Stimulated activated CD4-positive, alpha-beta T cell treated with anti-CD3 and anti-CD28 coated beads, Interleukin-1b, Interleukin-23, amount 100 ng/mL, for 24 hours (primary cell): ENCODE measurements around the gene SDF2L1.
"Not testable (repeated sequence)": the region's sequence is repeated elsewhere in the genome, so short reads cannot be mapped to it uniquely, and the experiment has no call there.

Source experiments
- DNase-seq, 4 experiments: peaks; one replicate each; pipeline ENCODE4 v3.0.0-alpha.2; 2020; ENCODE audit warnings: low read depth in 4 of 4, low spot score in 1 of 4

The SDF2L1 gene, protein sequence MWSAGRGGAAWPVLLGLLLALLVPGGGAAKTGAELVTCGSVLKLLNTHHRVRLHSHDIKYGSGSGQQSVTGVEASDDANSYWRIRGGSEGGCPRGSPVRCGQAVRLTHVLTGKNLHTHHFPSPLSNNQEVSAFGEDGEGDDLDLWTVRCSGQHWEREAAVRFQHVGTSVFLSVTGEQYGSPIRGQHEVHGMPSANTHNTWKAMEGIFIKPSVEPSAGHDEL

DNA sequence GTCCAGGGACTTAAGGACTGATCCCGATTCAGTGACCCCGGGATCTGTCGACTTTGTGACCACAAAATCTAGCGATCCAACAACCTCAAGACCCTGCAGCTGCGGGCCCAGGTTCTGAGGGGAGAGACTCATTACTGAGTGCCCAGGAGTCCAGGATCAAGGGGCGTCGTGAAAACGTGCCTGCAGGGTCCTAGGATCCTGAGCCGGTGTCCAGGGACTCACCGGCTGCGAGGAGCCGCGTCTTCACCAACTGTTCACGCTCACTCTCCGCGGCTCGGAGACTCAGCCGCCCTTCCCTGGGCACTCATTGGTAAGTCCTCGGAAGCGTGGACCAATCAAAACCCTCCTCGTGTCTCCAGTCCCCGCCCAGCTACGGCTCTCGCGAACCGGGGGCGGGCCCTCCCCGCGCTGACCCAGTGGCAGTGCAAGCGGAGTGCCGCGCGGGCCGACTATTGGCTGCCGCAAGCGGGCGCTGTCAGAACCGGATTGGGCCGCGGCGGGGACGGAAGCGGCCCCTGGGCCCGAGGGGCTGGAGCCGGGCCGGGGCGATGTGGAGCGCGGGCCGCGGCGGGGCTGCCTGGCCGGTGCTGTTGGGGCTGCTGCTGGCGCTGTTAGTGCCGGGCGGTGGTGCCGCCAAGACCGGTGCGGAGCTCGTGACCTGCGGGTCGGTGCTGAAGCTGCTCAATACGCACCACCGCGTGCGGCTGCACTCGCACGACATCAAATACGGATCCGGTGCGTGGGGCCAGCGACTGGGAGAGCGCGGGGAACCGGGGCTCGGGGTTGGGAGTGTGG, at the start of gene SDF2L1:
Gene SDF2L1 (plus strand): TSS at position 514 of the 795 bp plus-strand sequence. CDS start 35 bp downstream, at position 549.
- DNase-seq: peak; percentile 88 to 98 (median 93)

DNA sequence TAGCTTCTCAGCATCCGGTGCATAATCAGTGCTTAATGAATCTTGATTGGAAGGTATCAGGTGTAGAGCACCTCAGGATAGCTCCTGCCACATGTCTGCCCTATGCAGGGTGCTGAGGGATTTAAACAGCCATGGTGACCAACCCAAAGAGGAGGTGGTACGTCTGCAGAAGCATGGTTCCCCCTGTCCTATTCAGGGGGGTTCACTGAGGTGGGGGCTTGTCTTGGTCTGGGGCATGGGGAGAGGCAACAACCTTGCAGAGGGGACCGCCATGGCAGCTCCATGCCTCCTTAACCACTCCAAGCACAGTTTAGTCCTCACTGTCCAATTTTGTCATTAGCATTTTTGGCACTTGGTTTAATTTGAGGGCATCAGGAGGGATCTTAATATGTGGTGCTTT, 49.7 kb upstream of the SDF2L1 start:
- DNase-seq: no peak

DNA sequence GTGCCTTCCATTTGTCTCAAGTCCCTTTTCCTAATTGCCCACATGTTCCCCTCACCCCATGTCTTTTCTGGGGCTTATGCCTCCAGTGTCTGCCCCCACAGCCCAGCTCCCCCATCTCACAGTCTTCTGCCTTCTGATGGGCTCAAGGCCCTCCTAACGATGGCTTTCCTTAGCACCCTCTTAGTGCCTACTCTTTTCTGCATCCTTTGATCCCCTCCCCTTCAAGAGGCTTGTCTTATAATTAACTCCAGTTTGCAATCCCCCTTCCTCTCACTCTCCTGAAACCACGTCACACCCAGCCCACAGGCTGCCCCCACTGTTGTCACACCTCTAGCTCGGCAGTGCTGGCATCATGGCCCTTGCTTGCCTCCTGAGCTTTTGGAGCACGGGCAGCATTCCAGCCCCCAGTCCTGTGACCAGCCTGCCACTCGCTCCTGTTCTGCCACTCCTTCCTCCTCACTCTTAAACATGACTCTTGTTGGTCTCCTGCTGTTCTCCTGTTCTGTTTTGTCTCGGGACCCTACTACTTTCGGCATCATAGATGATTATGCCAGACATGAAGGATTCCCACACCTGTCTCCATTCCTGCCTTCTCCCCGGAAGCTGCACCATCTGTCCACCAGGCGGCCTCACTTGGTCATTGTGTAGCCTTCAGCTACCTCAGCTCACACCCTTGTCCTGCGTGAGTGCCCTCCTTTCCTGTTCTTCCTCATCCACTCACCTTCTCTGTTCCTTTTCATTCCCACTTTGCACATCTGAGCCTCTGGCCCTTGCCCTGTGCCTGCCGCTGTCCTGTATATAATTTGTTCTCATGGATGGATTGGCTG, 48.5 kb upstream of the SDF2L1 start:
- DNase-seq: no peak

DNA sequence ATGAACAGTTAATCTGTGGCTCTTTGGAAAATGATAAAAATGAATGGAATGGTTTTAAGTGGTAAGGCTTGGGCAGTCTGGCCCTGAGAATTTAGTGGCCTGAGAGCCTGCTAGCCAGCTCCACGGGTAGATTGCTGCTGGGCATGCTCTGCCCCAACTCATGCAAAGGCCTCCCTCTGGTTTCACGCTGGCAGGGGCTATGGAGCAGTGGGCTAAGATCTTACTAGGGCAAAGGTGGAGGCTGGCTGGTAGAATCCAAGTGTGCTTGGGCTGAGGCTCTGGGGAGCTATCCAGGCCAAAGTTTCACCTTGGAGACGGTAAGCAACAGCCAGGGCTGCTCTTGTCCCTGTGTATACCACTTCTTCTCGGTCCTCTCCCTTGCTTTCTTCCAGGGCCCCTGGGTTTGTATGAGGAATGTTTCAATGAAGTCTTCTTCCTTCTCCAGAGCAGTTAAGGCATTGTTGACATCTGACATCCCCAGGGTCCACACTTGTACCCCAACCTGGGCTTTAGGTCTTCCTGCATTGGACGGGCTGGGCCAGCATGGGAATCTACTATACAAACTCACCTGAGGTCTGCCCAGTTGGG, 47.1 kb upstream of the SDF2L1 start:
- no peak for DNase-seq

DNA sequence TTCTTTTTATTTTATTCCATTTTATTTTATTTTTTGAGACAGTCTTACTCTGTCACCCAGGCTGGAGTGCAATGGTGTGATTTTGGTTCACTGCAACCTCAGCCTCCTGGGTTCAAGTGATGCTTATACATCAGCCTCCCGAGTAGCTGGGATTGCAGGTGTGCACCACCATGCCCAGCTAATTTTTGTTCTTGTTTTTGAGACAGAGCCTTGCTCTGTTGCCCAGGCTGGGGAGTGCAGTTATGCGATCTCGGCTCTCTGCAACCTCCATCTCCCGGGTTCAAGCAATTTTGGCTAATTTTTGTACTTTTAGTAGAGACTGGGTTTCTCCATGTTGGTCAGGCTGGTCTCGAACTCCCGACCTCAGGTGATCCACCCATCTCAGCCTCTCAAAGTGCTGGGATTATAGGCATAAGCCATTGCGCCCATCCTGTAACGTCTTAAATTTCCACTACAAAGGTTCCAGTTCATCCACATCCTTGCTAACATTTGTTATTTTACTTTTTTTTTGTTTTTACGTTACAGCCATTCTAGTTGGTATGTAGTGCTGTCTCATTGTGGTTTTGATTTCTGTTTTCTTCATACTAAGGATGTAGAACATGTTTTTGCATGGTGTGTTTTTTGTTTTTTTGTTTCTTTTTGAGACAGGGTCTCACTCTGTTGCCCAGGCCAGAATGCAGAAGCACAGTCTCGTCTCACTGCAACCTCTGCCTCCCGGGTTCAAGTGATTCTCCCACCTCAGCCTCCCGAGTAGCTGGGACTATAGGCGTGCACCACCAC, 45.6 kb upstream of the SDF2L1 start:
- not testable (repeated sequence) for DNase-seq

DNA sequence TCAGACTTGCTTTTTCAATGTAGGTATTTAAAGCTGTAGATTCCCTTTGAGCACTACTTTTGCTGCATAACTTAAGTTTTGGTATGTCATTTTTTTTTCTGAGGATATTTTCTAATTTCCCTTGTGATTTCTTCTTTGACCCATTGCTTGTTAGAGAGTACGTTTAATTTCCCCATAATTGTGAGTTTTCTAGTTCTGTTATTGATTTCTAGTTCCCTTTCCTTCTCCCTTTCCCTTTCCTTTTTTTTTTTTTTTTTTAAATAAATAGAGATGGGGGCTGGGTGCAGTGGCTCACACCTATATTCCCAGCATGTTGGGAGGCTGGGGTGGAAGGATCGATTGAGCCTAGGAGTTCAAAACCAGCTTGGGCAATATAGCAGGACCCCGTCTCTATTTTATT, 43.8 kb upstream of the SDF2L1 start:
- DNase-seq: no peak

DNA sequence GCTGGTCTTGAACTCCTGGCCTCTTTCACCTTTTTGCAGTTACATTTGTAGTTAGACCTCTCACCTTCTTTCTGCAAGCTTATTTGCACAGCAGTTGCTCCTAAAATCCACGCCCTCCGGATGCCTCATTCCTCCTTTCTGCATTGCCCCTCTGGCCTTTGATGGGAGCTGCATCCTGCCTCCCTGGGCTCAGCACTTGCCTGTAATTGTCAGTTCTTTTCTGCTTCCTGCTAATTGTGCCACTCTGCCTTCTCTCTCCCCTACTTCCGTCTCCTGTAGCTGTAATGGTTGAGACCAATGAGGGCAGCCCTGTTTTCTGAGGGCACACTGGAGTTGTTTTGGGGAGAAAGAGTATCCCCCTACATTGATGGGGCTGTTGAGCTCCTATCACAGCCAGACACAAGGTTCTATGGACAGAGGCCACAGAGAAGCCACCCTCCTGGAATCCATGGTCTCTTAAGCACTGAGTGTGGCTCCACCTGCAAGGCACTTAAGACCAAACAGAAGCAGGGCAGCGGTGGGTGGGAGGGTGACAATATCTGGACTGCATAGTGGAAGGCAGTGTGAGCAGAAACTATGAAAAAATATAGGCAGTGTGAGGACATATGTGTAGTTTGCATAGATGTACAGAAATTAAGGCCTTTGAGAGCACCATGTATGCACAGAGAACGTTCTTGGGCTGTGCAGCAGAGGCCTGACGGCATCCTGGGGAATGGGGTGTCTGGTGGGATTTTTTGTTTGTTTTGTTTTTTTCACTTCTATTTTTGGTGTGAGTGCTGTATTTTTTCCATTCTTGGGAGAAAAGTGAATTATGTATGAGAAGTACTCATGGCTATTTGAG, 42.8 kb upstream of the SDF2L1 start:
- no peak for DNase-seq

DNA sequence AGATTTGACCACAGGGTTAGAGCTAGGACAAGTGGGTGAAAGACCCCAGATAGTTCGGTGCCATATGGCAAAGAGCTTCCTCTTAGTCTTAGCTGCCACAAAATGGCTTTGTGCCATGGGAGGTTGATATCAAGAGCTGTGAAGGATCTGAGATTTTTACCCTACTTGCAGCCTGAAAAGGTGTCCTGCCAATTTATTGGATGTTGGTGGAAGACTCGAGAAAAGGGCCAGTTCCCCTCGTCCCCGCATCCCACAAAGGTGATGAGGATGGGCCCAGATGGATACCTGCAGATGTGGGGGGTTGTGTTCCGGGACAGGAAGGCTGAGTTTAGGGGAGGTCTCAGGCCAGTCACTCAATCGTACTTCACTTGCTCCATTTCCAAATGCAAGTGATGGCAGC, 39.5 kb upstream of the SDF2L1 start:
- DNase-seq: no peak

DNA sequence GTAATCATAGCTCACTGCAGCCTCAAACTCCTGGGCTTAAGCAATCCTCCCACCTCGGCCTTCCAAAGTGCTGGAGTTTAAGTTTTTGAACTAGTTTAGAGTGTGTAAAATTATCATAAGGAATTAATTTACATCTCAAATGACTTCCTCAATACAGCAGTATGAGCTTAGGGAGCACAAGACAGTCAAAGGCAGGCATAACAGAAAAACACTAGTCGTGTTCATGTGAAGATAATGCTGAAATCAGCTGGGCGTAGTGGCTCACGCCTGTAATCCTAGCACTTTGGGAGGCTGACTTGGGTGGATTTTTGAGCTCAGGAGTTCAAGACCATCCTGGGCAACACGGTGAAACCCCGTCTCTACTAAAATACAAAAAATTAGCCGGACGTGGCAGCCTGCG, 38.1 kb upstream of the SDF2L1 start:
- no peak for DNase-seq

DNA sequence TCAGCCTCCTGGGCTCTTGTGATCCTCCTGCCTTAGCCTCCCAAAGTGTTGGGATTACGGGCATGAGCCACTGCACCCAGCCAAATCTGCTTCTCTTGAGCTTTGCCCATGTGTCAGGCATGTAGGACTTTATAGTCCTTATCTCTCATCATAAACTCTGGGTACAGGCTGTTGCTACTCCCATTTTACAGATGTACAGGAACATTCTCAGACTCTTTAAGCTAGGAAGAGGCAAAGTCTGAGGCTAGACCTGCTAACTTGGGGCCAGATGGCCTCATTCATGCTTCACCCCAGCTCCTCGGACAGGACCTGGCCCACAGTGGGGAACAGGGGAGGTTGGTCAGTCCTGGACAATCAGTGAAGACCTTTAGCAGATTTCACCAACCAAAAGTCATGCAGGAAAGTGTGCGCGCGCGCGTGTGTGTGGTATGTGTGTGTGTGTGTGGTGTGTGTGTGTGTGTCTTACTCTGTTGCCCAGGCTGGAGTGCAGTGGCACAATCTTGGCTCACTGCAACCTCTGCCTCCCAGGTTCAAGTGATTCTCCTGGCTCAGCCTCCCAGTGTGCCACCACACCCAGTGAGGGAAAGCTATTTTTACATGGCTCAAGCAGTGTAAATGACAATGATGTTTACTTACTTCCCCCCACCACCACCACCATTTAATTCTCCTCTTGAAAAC, 36.1 kb upstream of the SDF2L1 start:
- no peak for DNase-seq

DNA sequence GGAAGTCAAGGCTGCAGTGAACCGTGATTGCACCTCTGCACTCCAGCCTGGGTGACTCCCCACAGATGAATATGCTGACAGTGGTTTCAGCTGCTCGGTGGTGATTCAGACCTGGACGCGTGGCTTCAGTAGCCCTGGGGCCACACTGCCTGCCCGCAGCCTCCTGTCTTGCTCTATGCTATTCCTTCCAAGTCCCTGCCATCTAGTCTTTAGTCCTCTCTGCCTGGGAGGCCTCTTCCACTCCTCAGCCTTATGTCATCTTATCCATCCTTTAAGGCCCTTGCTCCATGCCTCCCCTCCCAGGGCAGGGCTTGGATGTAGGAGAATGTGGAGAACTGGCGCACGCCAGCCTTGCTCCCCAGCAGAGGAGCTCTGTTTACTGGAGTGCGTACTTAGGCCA, 35.3 kb upstream of the SDF2L1 start:
- no peak for DNase-seq

DNA sequence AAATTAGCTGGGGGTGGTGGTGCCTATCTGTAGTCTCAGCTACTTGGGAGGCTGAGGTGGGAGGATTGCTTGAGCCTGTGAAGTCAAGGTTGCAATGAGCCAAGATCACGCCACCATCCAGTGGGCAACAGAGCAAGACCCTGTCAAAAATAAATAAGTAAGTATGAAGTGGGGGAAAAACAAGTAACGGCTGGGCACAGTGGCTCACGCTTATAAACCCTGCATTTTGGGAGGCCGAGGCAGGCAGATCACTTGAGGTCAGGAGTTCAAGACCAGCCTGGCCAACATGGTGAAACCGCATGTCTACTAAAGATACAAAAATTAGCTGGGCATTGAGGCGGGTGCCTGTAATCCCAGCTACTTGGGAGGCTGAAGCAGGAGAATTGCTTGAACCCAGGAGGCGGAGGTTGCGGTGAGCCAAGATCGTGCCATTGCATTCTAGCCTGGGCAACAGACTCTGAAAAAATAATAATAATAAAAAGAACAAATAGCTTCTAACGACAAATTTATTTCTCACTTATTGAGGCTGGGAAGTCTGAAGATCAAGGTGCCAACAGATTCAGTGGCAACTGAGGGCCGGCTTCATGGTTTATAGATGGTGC, 32.4 kb upstream of the SDF2L1 start:
- not testable (repeated sequence) for DNase-seq

DNA sequence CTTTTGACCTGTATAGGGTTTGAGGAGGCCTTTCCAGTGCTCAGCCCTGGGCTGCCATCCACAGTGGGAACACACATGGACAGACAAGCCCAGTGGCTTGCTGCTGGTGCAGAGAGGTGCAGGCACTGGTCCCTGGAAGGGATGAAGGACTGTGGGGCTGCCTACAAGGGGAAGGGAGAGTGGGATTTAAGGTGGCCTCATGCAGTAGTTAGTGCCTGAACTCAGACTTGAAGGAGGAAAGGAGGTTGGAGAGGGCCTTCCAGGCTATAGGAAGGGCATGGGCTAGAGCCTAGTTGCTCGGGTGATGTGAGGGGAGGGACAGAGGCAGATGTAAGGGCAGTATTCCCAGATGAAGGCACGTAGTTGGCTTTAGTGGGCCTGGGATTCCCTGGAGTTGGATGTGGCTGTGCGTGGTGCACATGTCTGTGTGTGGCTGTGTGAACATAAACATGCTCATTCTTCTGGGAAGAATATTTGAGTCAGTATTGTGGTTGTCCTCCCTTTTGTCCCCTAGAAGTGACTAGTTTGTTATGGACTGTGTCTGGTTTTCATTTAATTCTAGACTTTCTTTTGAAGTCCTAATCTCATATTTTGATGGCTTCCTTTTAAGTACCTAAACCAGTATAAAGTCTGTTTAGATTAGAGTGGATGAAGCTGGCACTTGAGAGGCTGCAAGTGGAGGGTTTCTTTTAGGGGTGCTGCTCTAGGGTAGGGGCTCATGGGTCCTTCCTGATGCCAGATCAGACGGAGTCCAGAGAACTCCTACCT, 30.7 kb upstream of the SDF2L1 start:
- DNase-seq: no peak

DNA sequence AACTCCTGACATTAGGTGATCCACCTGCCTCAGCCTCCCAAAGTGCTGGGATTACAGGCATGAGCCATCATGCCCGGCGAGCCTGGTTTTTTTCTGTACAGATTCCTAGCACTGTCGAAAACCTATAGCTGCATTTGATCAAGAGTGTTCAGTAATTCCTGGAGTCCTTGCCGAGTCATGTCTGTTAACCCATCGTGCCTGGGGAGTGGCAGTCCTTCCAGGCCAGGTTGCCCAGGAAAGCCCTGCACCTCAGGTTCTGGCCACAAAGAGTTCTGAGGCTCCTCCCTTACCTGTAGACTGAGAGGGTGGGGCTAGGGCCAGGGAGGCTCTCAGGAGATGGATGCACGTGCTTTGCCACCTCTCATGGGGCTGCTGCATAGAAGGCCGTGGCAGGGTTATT, 29.2 kb upstream of the SDF2L1 start:
- no peak for DNase-seq

DNA sequence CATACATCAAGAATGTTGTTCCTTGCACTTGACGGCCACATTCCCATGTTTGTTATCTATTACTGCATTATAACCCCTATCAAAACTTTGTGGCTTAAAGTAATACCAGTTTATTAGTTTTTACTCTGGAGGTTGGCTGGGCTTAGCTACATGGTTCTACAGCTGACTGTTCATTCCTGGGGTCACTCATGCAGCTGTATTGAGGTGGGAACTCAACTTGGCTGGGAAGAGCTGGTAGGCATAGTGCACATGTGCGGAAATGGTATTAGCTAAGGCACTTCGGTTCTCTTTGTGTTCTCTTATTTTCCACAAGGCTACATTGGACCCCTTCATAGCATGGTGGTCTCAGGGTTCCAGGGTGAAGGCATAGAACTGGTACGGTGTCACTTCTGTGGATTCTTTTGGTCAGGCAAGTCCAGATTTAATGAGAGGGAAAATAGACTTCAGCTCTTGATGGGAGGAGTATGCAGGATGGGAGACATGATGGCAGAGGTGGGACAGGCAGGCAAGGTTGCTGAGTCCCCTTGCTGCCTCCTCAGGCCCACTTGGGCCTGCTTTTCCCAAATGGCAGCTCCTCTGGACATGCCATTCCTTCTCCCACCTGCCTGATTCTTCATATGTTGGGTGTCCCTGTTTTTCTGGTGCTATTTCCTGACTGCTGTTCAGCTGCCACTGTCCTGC, 28.4 kb upstream of the SDF2L1 start:
- DNase-seq: no peak

DNA sequence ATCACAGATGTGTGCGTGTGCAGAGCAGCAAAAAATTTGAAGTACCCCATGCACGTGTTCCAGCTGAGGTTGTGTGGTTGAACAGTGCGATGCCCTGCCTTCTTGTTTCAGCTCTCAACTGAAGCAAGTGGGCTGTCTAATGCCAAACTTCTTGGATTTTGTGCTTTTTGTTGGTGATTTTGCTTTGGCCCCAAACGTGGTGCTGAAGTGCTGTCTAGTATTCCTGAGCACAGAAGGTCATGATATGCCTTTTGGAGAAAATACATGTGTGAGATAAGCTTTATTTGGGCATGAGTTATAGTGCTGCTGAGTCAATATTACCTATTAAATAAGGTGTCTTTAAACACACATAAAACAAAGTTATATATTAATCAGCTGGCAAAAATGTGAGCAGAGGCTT, 26.4 kb upstream of the SDF2L1 start:
- DNase-seq: no peak

DNA sequence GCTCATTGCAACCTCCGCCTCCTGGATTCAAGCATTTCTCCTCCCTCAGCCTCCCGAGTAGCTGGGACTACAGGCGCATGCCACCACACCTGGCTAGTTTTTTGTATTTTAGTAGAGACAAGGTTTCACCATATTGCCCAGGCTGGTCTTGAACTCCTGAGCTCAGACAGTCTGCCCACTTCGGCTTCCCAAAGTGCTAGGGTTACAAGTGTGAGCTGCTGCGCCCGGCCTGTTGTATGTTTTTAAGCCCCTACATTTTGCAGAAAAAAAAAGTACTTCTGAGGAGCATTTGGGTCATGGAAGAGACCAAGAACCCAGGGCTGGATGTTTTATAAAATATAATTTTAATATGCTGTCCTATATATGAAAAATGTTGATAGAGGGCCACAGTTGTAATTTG, 24.8 kb upstream of the SDF2L1 start:
- not testable (repeated sequence) for DNase-seq

DNA sequence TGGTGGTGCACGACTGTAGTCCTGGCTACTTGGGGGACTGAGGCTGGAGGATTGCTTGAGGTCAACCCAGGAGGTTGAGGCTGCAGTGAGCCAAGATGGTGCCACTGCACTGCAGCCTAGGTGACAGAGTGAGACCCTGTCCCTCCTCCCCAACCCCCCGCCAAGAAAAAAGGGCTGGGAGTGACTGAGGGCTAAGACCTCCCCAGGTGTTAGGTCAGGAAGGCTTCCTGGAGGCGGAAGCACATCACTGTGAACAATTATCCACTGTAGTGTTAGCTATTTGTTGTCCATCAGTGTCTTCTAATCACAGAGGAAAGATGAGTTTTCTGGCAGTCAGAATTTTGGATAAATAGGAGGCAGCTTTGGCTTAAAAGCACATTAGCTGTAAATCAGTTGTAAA, 21.1 kb upstream of the SDF2L1 start:
- no peak for DNase-seq
